ENCODE data around the gene ALDH2.
"Not testable (repeated sequence)": the region's sequence is repeated elsewhere in the genome, so short reads cannot be mapped to it uniquely, and the experiment has no call there.

Gene ALDH2

GRCh38 chr12:111828338-111828979 is 61.7 kb downstream of the ALDH2 start:
- TF ChIP-seq CTCF (conservative IDR thresholded peaks at IDR 0.05; ENCODE audit: low read depth, low read length) = no peak
- DNase-seq (ENCODE audit: low read depth) = no peak
- H3K4me3 ChIP-seq (ENCODE audit: low read length) = no peak overlapping the region

DNA sequence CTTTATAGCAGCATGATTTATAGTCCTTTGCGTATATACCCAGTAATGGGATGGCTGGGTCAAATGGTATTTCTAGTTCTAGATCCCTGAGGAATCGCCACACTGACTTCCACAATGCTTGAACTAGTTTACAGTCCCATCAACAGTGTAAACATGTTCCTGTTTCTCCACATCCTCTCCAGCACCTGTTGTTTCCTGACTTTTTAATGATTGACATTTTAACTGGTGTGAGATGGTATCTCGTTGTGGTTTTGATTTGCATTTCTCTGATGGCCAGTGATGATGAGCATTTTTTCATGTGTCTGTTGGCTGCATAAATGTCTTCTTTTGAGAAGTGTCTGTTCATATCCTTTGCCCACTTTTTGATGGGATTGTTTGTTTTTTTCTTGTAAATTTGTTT is 62.9 kb downstream of the ALDH2 start:
- not testable (repeated sequence) for H3K4me3 ChIP-seq (ENCODE audit: low read length)

DNA sequence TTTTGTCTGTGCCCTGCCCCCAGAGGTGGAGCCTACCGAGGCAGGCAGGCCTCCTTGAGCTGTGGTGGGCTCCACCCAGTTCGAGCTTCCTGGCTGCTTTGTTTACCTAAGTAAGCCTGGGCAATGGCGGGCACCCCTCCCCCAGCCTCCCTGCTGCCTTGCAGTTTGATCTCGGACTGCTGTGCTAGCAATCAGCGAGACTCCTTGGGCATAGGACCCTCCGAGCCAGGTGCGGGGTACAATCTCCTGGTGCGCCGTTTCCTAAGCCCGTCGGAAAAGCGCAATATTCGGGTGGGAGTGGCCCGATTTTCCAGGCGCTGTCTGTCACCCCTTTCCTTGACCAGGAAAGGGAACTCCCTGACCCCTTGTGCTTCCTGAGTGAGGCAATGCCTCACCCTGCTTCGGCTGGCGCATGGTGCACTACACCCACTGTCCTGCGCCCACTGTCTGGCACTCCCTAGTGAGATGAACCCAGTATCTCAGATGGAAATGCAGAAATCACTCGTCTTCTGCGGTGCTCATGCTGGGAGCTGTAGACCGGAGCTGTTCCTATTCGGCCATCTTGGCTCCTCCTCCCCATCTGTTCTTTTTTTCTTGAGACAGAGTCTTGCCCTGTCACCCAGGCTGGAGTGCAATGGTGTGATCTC is 68.1 kb downstream of the ALDH2 start:
- H3K4me3 ChIP-seq (ENCODE audit: low read length); DNase-seq (ENCODE audit: low read depth): not testable (repeated sequence)

More for the DNA sequence above, 62.9 kb downstream of the ALDH2 start:
- not testable (repeated sequence) for DNase-seq (ENCODE audit: low read depth)

DNA sequence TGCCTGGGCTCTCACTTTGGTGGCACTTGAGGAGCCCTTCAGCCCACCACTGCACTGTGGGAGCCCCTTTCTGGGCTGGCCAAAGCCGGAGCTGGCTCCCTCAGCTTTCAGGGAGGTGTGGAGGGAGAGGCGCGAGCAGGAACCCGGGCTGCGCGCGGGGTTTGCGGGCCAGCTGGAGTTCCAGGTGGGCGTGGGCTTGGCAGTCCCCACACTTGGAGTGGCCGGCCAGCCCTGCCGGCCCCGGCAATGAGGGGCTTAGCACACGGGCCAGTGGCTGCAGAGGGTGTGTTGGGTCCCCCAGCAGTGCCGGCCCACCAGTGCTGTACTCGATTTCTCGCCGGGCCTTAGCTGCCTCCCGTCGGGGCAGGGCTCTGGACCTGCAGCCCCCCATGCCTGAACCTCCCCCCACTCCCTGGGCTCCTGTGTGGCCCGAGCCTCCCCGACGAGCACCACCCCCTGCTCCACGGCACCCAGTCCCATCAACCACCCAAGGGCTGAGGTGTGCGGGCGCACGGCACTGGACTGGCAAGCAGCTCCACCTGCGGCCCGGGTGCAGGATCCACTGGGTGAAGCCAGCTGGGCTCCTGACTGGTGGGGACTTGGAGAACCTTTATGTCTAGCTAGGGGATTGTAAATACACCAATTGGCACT is 68.9 kb downstream of the ALDH2 start:
- not testable (repeated sequence) for DNase-seq (ENCODE audit: low read depth); H3K4me3 ChIP-seq (ENCODE audit: low read length)

DNA sequence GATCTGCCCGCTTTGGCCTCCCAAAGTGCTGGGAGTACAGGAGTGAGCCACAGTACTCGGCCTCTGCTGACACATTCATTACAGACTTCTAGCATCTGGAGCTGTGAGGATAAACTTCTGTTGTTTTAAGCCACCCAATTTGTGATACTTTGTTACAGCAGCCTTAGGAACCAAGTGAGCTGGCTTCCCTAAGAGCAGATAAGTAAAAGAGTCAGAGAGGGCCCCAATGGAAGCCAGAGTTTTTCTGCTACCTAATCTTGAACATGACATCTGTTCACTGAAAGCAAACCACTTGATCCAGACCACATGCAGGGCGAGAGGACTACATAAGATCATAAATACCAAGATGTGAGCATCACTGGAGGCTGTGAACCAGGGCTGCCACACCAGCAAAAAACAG is 71.6 kb downstream of the ALDH2 start:
- DNase-seq (ENCODE audit: low read depth) = no peak
- no peak for TF ChIP-seq CTCF (conservative IDR thresholded peaks at IDR 0.05; ENCODE audit: low read depth, low read length)
- no peak overlapping the region for H3K4me3 ChIP-seq (ENCODE audit: low read length)

DNA sequence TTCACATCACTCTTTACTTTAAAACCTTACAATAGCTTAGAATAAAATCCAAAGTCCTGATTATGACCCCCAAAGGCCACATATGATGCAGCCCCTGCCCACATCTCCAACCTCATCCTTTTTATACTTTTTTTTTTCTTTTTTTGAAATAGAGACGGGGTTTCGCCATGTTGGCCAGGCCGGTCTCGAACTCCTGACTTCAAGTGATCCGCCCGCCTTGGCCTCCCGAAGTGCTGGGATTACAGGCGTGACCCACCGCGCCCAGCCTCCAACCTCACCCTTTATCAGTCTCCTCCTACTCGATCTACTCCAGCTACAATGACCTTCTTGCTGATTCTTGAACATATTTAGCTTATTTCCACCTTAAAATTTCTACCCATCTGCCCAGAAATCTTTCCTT is 74.1 kb downstream of the ALDH2 start:
- H3K4me3 ChIP-seq (ENCODE audit: low read length) = peak overlapping the region; percentile 73
- no peak for TF ChIP-seq CTCF (conservative IDR thresholded peaks at IDR 0.05; ENCODE audit: low read depth, low read length)
- DNase-seq (ENCODE audit: low read depth) = no peak

GRCh38 chr12:111841236-111841749 is 74.6 kb downstream of the ALDH2 start:
- no peak for TF ChIP-seq CTCF (conservative IDR thresholded peaks at IDR 0.05; ENCODE audit: low read depth, low read length)
- DNase-seq (ENCODE audit: low read depth) = no peak

GRCh38 chr12:111841750-111842555 is 75.2 kb downstream of the ALDH2 start, which contains the start of gene MAPKAPK5:
TSS of gene MAPKAPK5 (plus strand) at chr12:111842228. CDS start at chr12:111842734, 506 bp downstream.
- peak; percentile 78 for DNase-seq (ENCODE audit: low read depth)
- peak within 1 kb of the TSS; percentile 73 for H3K4me3 ChIP-seq (ENCODE audit: low read length)
- TF ChIP-seq CTCF (conservative IDR thresholded peaks at IDR 0.05; ENCODE audit: low read depth, low read length) = no peak

More at GRCh38 chr12:111841236-111841749, 74.6 kb downstream of the ALDH2 start:
- peak overlapping the region; percentile 73 for H3K4me3 ChIP-seq (ENCODE audit: low read length)

Data from retinal pigment epithelial cell (primary cell).